ENCODE measurements around the gene RAD51B. TPM values are rescaled to one million over a fixed set of nuclear protein-coding genes. Genes with fewer than 3 reads are reported as not detected.

The RAD51B gene
- total and polyA plus RNA-seq, 8 donors, result 1.8 to 30.7 (median 15.3) TPM

DNA sequence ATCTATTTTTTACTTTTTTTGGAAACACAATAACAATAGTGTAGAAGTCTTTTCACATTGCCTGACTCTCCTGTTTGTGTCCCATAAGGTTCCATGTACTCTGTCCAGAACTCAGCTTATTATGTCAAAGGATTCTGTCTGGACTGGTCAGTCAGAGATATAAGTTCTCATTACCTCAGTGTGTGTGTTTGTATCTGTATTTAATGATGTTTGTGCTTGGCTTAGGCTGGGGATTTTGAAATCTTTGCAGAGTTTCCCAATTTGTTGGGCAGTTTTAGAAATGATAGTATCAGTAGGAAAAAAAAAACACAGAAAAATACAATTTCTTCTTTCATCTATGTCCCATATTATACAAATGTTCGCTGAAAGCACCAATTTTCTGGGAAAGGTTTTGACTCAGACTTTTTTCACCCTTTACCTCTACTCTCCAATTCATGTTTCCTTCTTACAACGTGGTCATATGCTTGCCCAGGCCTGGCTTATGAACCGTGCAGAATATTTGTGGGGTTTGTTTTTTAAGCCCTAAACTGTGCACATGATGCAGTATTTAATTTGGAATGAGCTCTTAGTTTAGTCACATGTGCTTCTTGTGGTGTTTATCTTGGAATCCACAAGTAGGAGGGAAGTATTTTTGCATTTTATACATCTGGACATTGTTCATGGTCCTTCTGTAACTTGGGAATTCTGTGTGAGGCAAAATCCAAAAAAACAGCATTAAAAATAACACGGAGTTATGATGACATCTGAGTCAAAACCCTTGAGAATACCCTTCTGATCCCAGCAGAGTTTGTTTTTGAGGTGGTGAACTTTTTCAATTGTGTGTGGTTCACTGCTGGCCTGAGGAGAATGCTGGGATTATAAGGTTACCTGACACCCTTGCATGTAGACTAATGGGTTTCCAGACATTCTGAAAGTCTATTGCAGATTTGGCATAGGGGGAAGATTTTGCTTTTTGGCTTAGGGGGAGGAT, 121.2 kb downstream of the RAD51B start:
- Histone ChIP-seq H3K27me3 (no peaks in the 10 kb centered on the region), H3K9me3 (no peaks in the 10 kb centered on the region), H3K4me3 (no peak overlapping the region), H3K4me1 (peaks cover 18 to 66% (median 48%) of the 10 kb centered on the region in 4 donors), H3K36me3 (no peaks in the 10 kb centered on the region), H3K27ac (peak overlapping the region; percentile 63 to 89 (median 81))
- intact Hi-C loops (cut with DNase I; ENCODE audit: low total_unique reads), result no loop called here
- WGBS, 5 donors, result 16 to 30% (median 17%) methylated on average over 4 of the region's 4 CpGs
- peak; percentile 40 to 56 for DNase-seq
- no peak for TF ChIP-seq EP300 (IDR thresholded peaks at IDR 0.05)
- TF ChIP-seq POLR2AphosphoS5 (IDR thresholded peaks at IDR 0.05), result peak; percentile 9 to 61 (median 45)

DNA sequence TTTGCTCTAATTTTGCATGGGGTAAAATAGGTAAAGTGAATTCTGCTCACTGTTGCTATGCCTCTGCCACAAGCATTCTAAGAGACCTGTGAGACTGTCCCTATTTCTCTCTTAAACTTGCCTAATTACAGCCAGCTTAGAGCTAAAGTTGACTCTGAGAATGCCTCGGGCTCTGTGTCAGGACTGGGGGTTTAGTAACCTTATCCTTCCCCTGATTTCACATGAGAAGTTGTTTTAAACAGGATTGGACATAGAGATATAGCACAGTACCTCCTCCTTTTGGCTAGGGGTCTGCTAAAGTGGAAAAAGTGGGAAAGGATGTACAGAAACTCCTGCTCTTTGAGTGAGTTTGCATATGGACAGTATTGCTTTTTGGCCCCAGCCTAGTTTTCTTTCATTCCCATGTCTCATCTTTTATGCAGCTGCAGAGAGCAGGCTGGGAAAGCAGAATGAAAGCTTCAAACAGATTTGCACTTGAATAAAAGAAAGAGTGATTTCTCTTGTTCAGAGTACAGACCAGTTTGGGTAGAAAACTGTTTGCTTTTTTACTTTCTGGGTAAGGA, 122.0 kb downstream of the RAD51B start:
- Histone ChIP-seq H3K27me3 (no peaks in the 10 kb centered on the region), H3K4me3 (no peak overlapping the region), H3K36me3 (no peaks in the 10 kb centered on the region), H3K9me3 (no peaks in the 10 kb centered on the region), H3K27ac (peak overlapping the region; percentile 63 to 89 (median 81)), H3K4me1 (peaks cover 18 to 65% (median 48%) of the 10 kb centered on the region in 4 donors)
- 14 to 24% (median 23%) methylated on average over 1 of the region's 1 CpG for WGBS, 5 donors
- peak in 1 of 2 donors; percentile 81 for DNase-seq
- intact Hi-C loops (cut with DNase I; ENCODE audit: low total_unique reads), result no loop called here
- TF ChIP-seq, protein P1, sequence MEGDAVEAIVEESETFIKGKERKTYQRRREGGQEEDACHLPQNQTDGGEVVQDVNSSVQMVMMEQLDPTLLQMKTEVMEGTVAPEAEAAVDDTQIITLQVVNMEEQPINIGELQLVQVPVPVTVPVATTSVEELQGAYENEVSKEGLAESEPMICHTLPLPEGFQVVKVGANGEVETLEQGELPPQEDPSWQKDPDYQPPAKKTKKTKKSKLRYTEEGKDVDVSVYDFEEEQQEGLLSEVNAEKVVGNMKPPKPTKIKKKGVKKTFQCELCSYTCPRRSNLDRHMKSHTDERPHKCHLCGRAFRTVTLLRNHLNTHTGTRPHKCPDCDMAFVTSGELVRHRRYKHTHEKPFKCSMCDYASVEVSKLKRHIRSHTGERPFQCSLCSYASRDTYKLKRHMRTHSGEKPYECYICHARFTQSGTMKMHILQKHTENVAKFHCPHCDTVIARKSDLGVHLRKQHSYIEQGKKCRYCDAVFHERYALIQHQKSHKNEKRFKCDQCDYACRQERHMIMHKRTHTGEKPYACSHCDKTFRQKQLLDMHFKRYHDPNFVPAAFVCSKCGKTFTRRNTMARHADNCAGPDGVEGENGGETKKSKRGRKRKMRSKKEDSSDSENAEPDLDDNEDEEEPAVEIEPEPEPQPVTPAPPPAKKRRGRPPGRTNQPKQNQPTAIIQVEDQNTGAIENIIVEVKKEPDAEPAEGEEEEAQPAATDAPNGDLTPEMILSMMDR (IDR thresholded peaks at IDR 0.05), result no peak
- TF ChIP-seq EP300 (IDR thresholded peaks at IDR 0.05) (no peak), POLR2A (IDR thresholded peaks at IDR 0.05) (no peak), POLR2AphosphoS5 (IDR thresholded peaks at IDR 0.05) (no peak)

DNA sequence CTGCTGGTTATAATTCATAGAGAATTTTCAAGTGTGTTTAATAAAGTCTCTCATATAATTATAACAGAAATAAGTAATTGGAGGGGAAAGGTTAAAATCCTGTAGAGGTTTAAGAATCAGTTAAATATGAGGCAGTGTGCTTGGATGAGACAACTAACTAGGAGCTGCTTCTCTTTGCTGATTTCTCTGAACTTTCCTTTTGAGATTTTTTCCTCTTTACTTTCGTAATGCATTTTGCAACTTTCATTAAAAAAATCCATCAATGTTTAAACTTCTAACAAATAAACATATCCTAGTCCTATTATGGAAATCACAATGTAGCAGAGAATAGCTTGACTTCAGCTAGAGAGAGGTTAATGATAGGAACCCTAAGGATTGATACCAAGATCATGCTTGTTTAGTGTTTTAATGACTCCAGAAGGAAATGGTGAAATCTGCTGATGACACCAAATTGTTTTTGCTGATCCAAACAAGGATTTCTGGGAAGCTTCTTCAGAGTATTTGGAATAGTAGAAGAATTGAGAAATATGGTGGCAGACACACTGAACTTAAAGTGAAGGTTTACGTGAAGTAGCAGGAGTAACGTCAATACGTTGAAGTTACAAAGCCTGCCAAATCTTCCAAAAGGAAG, 122.6 kb downstream of the RAD51B start:
- no peak overlapping the region for H3K4me3 ChIP-seq
- H3K27me3 ChIP-seq, result no peaks in the 10 kb centered on the region
- TF ChIP-seq POLR2A (IDR thresholded peaks at IDR 0.05) (no peak), POLR2AphosphoS5 (IDR thresholded peaks at IDR 0.05) (peak in 2 of 3 donors; percentile 27 to 44)
- TF ChIP-seq, protein P1 (IDR thresholded peaks at IDR 0.05), result no peak
- peak overlapping the region in 4 of 5 donors; percentile 63 to 89 (median 82) for H3K27ac ChIP-seq
- H3K9me3 ChIP-seq, result no peaks in the 10 kb centered on the region
- peaks cover 18 to 61% (median 47%) of the 10 kb centered on the region in 4 donors for H3K4me1 ChIP-seq
- intact Hi-C loops (cut with DNase I; ENCODE audit: low total_unique reads), result no loop called here
- peak in 1 of 2 donors; percentile 31 for DNase-seq
- no peaks in the 10 kb centered on the region for H3K36me3 ChIP-seq
- 24 to 41% (median 39%) methylated on average over 4 of the region's 4 CpGs for WGBS, 5 donors

DNA sequence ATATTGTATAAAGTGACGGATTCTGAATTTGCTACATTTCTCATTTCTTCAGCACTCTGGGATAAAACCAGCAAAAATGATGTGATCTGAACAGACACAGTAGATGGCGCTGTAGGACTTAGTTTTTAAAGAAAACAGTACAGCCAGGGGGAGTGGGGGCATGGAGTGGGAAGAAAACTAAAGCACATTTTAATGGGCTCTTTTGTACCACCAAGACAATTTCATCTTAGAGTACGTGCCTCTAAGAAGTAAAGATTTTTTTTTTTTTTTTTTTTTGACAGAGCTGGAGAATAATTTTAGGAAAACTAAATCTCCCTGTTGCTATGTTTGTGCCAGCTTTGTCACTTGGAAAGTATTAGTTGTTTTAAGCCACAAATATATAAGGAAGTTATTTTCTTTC, 124.4 kb downstream of the RAD51B start:
- TF ChIP-seq, protein P1 (IDR thresholded peaks at IDR 0.05), result peak in 5 of 7 experiments; percentile 54 to 93 (median 67)
- no peak for TF ChIP-seq POLR2AphosphoS5 (IDR thresholded peaks at IDR 0.05)
- no peak for TF ChIP-seq EP300 (IDR thresholded peaks at IDR 0.05)
- H3K4me3 ChIP-seq, result no peak overlapping the region
- 5 to 14% (median 11%) methylated on average over 3 of the region's 3 CpGs for WGBS, 5 donors
- H3K36me3 ChIP-seq, result no peaks in the 10 kb centered on the region
- no peaks in the 10 kb centered on the region for H3K9me3 ChIP-seq
- intact Hi-C loops (cut with DNase I; ENCODE audit: low total_unique reads), result no loop called here
- peaks cover 18 to 56% (median 44%) of the 10 kb centered on the region in 4 donors for H3K4me1 ChIP-seq
- no peaks in the 10 kb centered on the region for H3K27me3 ChIP-seq
- peak overlapping the region in 4 of 5 donors; percentile 63 to 89 (median 82) for H3K27ac ChIP-seq
- DNase-seq, result peak; percentile 68 to 95
